ENCODE results near the gene PDE10A. TPM values are rescaled to one million over a fixed set of nuclear protein-coding genes. Genes with fewer than 3 reads are reported as not detected.

PDE10A gene
- total RNA-seq, 2 experiments from 2014 or later: not detected

DNA sequence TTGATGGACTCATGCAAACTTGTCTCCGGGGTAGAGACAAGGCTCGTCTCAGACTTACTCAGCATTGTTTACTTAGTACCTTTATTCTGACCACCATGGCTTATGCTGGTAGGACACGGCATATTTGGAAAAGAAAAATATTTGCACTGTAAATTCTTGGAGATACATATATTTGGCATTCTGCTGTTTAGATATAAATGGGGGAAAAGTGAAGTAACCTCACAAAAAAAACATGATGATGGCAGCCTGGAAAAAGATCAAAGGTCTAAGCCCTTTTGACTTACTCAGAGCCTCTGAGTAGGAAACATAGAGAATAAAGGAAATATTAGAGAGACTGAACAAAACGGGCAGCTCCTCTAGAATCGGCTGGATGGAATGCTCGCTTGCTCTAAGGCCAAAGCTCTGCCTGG lies 32.5 kb downstream of the PDE10A start:
- ChIA-PET POLR2A (no interaction called here), CTCF (no interaction called here)
- Mint-ChIP-seq H3K4me1 (ENCODE audit: low read depth) (peaks cover 3% of the 10 kb centered on the region), H3K27me3 (peaks cover 12% of the 10 kb centered on the region), H3K9me3 (no peaks in the 10 kb centered on the region), H3K4me3 (no peak overlapping the region), H3K27ac (no peak overlapping the region), H3K36me3 (ENCODE audit: low read depth) (no peaks in the 10 kb centered on the region)
- intact Hi-C loops (cut with micrococcal nuclease): no loop called here
- ATAC-seq: no peak
- no peak for DNase-seq
- TF ChIP-seq, protein P1, sequence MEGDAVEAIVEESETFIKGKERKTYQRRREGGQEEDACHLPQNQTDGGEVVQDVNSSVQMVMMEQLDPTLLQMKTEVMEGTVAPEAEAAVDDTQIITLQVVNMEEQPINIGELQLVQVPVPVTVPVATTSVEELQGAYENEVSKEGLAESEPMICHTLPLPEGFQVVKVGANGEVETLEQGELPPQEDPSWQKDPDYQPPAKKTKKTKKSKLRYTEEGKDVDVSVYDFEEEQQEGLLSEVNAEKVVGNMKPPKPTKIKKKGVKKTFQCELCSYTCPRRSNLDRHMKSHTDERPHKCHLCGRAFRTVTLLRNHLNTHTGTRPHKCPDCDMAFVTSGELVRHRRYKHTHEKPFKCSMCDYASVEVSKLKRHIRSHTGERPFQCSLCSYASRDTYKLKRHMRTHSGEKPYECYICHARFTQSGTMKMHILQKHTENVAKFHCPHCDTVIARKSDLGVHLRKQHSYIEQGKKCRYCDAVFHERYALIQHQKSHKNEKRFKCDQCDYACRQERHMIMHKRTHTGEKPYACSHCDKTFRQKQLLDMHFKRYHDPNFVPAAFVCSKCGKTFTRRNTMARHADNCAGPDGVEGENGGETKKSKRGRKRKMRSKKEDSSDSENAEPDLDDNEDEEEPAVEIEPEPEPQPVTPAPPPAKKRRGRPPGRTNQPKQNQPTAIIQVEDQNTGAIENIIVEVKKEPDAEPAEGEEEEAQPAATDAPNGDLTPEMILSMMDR (IDR thresholded peaks at IDR 0.05): no peak

DNA sequence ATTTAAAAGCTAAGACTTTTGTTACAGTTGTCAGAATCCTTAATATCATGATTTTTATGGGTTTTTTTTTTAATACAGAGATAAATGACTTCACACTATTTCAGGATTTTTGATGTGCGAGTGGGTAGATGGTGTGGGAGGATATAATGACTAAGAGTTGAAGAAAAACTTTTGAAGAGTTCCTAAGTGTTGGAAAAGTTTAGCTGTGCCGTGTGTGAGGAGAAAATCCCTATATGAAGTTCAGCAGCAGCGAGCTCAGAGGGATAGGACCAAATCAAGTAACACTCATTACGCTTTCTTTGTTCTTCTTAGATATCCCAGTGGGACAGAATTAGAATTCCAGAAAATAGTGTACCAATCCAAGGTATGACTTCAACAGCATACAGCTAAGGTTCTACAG lies 34.1 kb downstream of the PDE10A start:
- H3K4me1 Mint-ChIP-seq (ENCODE audit: low read depth): peaks cover 3% of the 10 kb centered on the region

GRCh38 chr6:165627366-165627765 lies 35.7 kb downstream of the PDE10A start:
- intact Hi-C loops (cut with micrococcal nuclease): no loop called here
- TF ChIP-seq, protein P1 (IDR thresholded peaks at IDR 0.05): no peak
- Mint-ChIP-seq H3K4me3 (no peak overlapping the region), H3K27ac (no peak overlapping the region), H3K4me1 (ENCODE audit: low read depth) (peaks cover under 1% of the 10 kb centered on the region), H3K36me3 (ENCODE audit: low read depth) (no peaks in the 10 kb centered on the region), H3K27me3 (peaks cover 7% of the 10 kb centered on the region), H3K9me3 (no peaks in the 10 kb centered on the region)
- DNase-seq (no peak), ATAC-seq (no peak)
- ChIA-PET CTCF (no interaction called here), POLR2A (no interaction called here)

More for the DNA sequence above, 34.1 kb downstream of the PDE10A start:
- DNase-seq: no peak
- no peak overlapping the region for H3K27ac Mint-ChIP-seq
- TF ChIP-seq, protein P1 (IDR thresholded peaks at IDR 0.05): no peak
- H3K4me3 Mint-ChIP-seq: no peak overlapping the region
- CTCF ChIA-PET: no interaction called here
- H3K9me3 Mint-ChIP-seq: no peaks in the 10 kb centered on the region
- peaks cover 8% of the 10 kb centered on the region for H3K27me3 Mint-ChIP-seq
- POLR2A ChIA-PET: no interaction called here
- intact Hi-C loops (cut with micrococcal nuclease): no loop called here
- ATAC-seq: no peak
- no peaks in the 10 kb centered on the region for H3K36me3 Mint-ChIP-seq (ENCODE audit: low read depth)

DNA sequence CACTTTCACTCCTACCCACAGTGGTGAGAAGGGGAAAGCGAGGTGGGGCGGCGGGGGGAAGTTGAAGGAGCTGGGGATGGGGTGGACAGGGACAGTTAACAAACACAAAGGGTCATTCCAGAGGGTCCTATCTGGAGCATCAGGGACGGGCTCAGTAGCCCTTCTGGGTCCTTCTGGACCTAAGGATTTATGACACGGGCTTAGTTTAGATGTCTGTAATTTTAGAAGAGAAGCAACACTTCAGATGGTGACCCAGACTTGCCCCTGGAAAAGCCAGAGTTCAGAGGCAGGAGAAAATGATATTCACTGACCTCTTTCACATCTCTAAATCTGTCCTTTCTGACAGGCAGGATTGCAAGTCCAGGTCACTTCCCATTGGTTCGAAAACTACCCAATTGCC lies 36.3 kb downstream of the PDE10A start:
- DNase-seq (no peak), ATAC-seq (no peak)
- ChIA-PET CTCF (no interaction called here), POLR2A (no interaction called here)
- TF ChIP-seq, protein P1 (IDR thresholded peaks at IDR 0.05): no peak
- intact Hi-C loops (cut with micrococcal nuclease): no loop called here
- H3K27me3 Mint-ChIP-seq: peaks cover 7% of the 10 kb centered on the region
- no peaks in the 10 kb centered on the region for H3K4me1 Mint-ChIP-seq (ENCODE audit: low read depth)
- H3K4me3 Mint-ChIP-seq: no peak overlapping the region
- H3K27ac Mint-ChIP-seq: no peak overlapping the region
- H3K36me3 Mint-ChIP-seq (ENCODE audit: low read depth): no peaks in the 10 kb centered on the region
- H3K9me3 Mint-ChIP-seq: no peaks in the 10 kb centered on the region

- no peak for DNase-seq
- Mint-ChIP-seq H3K4me1 (ENCODE audit: low read depth) (no peaks in the 10 kb centered on the region), H3K27ac (no peak overlapping the region), H3K36me3 (ENCODE audit: low read depth) (no peaks in the 10 kb centered on the region), H3K4me3 (no peak overlapping the region), H3K9me3 (no peaks in the 10 kb centered on the region), H3K27me3 (peaks cover 7% of the 10 kb centered on the region)
- CTCF ChIA-PET: no interaction called here
- POLR2A ChIA-PET: no interaction called here
- intact Hi-C loops (cut with micrococcal nuclease): no loop called here
- TF ChIP-seq, protein P1 (IDR thresholded peaks at IDR 0.05): no peak
- no peak for ATAC-seq
These were observed 38.0 kb downstream of the PDE10A start for GRCh38 chr6:165624871-165625639.

Measured in activated CD8-positive, alpha-beta T cell treated with anti-CD3 and anti-CD28 coated beads for 36 hours (primary cell).